NB4 (cell line): Measurements from ENCODE around the gene TPM4.

Source experiments
- MYC ChIP-seq: IDR thresholded peaks from 2 replicates; pipeline ENCODE4 v1.6.1; 2011; ENCODE audit warnings: low read depth, low read length
- POLR2A ChIP-seq: IDR thresholded peaks from 2 replicates; pipeline ENCODE4 v1.6.1; 2011; ENCODE audit warnings: mild to moderate bottlenecking; ENCODE audit not compliant: insufficient read length; ENCODE audit errors: extremely low read depth
- TF ChIP-seq, protein P1 (sequence below): IDR thresholded peaks from one replicate; pipeline ENCODE4 v1.5.1; 2012; ENCODE audit warnings: low read depth, low read length

DNA sequence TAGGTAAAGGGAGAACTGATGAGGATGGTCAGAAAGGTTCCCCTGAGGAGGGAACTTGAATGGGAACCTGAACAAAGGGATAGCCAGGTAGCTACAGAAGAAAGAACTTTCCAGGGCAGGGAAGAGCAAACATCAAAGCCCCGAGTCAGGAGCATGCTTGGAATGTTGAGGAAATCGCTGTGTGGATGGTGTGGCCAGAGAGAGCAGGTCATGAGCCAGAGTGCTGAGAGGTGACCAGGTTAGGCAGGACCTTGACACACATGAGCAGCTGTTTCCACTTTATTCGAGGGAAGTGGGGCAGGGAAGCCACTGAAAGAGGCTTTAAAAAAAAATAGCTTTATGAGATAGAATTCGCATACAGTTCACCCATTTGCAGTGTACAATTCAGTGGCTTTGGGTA is 39.8 kb downstream of the TPM4 start:
- TF ChIP-seq, protein P1, sequence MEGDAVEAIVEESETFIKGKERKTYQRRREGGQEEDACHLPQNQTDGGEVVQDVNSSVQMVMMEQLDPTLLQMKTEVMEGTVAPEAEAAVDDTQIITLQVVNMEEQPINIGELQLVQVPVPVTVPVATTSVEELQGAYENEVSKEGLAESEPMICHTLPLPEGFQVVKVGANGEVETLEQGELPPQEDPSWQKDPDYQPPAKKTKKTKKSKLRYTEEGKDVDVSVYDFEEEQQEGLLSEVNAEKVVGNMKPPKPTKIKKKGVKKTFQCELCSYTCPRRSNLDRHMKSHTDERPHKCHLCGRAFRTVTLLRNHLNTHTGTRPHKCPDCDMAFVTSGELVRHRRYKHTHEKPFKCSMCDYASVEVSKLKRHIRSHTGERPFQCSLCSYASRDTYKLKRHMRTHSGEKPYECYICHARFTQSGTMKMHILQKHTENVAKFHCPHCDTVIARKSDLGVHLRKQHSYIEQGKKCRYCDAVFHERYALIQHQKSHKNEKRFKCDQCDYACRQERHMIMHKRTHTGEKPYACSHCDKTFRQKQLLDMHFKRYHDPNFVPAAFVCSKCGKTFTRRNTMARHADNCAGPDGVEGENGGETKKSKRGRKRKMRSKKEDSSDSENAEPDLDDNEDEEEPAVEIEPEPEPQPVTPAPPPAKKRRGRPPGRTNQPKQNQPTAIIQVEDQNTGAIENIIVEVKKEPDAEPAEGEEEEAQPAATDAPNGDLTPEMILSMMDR, result no peak
- TF ChIP-seq POLR2A, result no peak
- TF ChIP-seq MYC, result no peak
